ENCODE results near the gene HSPB7.
"Not testable (repeated sequence)": the region's sequence is repeated elsewhere in the genome, so short reads cannot be mapped to it uniquely, and the experiment has no call there.

The HSPB7 gene

GRCh38 chr1:16048573-16049189, 30.8 kb upstream of the HSPB7 start:
- DNase-seq, result peak; percentile 31

GRCh38 chr1:16047791-16048475, 30.1 kb upstream of the HSPB7 start:
- no peak for DNase-seq

GRCh38 chr1:16046842-16047241, 29.0 kb upstream of the HSPB7 start:
- DNase-seq, result no peak

GRCh38 chr1:16043950-16044349, 26.1 kb upstream of the HSPB7 start:
- DNase-seq, result no peak

GRCh38 chr1:16043521-16043920, 25.7 kb upstream of the HSPB7 start, which contains the start of gene CLCNKB:
CLCNKB (plus strand) TSS chr1:16043782; CDS start chr1:16044493, 711 bp downstream.
- no peak for DNase-seq

GRCh38 chr1:16042654-16043053, 24.8 kb upstream of the HSPB7 start:
- DNase-seq, result not testable (repeated sequence)

- no peak for DNase-seq
These were observed 24.3 kb upstream of the HSPB7 start for GRCh38 chr1:16042096-16042495.

GRCh38 chr1:16041200-16041599, 23.4 kb upstream of the HSPB7 start:
- no peak for DNase-seq

- not testable (repeated sequence) for DNase-seq
These were observed 22.0 kb upstream of the HSPB7 start for GRCh38 chr1:16039871-16040270.

GRCh38 chr1:16038620-16038912, 20.7 kb upstream of the HSPB7 start:
- no peak for DNase-seq

GRCh38 chr1:16036461-16036860, 18.6 kb upstream of the HSPB7 start:
- DNase-seq, result not testable (repeated sequence)

GRCh38 chr1:16033103-16033632, 15.3 kb upstream of the HSPB7 start:
- DNase-seq, result not testable (repeated sequence)

GRCh38 chr1:16032388-16033102, 14.7 kb upstream of the HSPB7 start:
- DNase-seq, result no peak

GRCh38 chr1:16031551-16031950, 13.7 kb upstream of the HSPB7 start:
- no peak for DNase-seq

- no peak for DNase-seq
These were observed 11.4 kb upstream of the HSPB7 start for GRCh38 chr1:16029288-16029687.

- not testable (repeated sequence) for DNase-seq
These were observed 11.1 kb upstream of the HSPB7 start for GRCh38 chr1:16029003-16029268.

- no peak for DNase-seq
These were observed 10.6 kb upstream of the HSPB7 start for GRCh38 chr1:16028237-16029002.

- peak; percentile 56 for DNase-seq
These were observed 9.1 kb upstream of the HSPB7 start for GRCh38 chr1:16026723-16027484.

GRCh38 chr1:16026302-16026701, 8.5 kb upstream of the HSPB7 start:
- DNase-seq, result not testable (repeated sequence)

- no peak for DNase-seq
These were observed 5.3 kb upstream of the HSPB7 start for GRCh38 chr1:16023050-16023653.

- no peak for DNase-seq
These were observed 4.5 kb upstream of the HSPB7 start for GRCh38 chr1:16022393-16022792.

- no peak for DNase-seq
These were observed 3.8 kb upstream of the HSPB7 start, which contains the start of gene CLCNKA for GRCh38 chr1:16021681-16022080. CLCNKA (plus strand) TSS chr1:16022036; CDS start chr1:16022620, 584 bp downstream.
